GM18508 (cell line): ENCODE results near the gene CUL3.
"Not testable (repeated sequence)": the region's sequence is repeated elsewhere in the genome, so short reads cannot be mapped to it uniquely, and the experiment has no call there.

Experiments used
- ATAC-seq: cut with Tn5 transposase; IDR thresholded peaks from one replicate; pipeline ENCODE4 v1.9.1; 2021; ENCODE audit warnings: moderate number of reproducible peaks; ENCODE audit not compliant: insufficient read depth, unreplicated experiment

CUL3 gene

DNA sequence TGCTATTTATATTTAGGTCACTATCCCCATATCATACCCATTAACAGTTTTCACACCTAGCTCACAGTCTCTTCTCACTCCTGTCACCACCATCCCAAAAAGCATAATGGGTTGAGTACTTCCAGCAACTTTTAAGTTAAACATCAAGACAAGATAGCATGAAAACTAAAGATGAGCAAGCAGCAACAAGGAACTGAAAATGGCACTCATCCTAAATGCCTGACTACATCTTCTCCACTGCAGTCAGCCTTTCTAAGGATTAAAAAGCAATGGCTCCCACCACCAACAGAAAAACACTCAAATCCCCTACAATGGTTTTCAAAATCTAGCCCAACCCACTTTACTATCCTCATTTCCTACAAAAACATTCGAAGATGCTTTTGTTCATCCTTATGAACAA lies 38.2 kb downstream of the CUL3 start:
- ATAC-seq = no peak

DNA sequence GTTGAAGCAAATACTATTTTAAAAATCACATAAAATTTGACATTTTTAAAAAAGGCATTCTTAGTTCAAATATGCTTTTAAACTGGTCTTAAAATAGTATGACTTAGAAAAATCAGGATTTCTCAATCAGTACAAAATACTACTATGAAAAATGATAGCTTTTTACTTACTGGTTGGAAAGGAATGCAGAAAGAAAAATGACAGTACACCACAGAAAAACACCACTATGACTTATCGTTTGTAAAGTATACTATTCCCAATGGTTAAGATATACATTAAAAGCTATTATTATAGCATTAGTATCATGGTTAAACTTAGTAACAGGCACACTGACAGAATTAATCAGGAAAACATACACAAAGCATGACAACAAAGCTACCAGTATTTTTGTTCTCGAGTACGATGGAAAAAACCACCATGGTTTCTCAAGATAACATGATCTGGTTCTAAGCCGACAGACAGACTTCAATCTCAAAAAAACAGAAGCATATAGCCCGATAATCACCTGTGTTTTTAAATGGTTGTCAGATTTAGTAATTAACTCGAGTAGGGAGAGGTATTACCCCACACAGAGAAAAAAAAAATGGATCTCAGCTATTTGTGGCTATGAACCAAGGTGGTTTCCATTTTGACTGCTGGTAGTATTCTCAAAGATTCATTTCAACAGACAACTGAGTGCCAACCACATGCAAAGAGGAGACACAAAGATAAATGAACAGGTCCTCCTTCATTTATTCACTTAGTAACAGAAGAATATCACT lies 39.1 kb downstream of the CUL3 start:
- no peak for ATAC-seq

DNA sequence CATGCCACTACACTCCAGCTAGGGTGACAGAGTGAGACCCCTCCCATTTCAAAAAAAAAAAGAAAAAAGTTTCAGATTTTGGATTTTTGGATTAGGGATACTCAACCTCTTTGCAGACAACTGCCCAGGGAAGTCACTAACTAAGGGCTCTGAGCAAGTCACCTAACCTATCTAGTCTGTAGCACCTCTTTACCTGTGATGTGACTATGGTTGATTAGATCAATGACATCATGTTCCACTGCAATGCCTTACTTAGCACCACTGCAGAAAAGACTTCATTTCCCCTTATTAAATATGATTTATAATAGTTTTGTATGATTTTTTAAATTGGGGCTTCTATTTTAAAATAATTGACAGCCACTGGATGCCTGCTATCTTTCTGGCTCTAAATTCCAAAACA lies 41.2 kb downstream of the CUL3 start:
- no peak for ATAC-seq

DNA sequence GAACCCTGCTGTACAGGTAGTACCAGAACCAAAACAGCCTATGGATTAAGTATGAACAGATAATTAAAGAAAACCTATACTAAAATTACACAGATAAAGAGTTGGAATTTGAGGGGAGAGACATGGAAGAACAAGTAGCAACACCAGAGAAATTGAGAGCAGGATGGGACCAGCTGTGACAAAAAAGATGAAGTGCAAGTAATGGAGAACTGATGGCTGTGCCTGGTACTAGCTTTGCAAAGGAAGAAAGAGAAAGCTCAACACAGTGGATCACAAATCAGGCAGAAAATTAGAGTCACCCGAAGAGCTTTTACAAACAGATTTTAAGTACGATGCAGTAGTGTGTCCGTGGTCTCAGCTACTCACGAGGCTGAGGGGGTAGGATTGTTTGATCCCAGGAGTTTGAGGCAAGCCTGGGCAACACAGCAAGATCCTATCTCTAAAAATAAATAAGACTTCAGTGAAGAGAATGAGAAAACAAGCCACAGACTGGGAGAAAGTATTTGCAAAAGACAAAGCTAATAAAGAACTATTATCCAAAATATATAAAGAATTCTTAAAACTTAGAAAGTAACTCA lies 46.5 kb downstream of the CUL3 start:
- no peak for ATAC-seq

DNA sequence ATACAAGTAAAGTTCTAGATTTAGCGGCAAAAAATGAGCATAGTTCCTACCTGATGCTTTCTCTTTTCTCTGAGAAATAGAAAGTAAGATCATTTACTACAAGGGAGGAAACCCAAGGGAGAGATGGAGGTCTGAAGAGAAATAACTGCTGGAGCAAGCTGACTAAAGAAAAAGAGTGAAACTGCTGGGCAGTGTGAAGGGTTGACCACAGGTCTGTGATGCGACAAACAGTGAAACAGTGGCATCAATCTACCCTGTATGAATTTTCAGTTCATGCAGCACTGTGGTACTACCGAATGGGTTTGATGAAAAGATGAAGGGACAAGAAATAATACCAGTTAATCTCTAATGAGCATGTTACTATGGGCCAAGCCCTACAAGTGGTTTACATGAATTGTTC lies 52.2 kb downstream of the CUL3 start:
- no peak for ATAC-seq

DNA sequence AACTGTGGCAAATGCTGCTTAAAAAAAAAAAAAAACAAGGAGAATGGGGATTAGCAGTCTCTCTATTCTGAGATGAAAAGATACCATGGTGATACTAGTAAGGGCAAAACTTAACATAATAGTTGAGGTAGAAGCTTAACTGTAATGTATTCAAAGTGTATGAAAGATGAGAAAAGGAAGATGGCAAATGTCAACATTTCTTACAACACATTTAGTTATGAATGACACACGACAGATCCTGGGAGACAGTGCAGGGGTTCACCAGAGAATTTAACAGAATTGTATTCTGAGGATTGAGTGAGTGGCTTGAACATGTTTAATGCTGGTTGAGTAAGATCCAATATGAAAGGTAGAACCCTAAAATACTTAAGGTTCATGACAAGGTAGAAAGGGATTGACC lies 52.7 kb downstream of the CUL3 start:
- no peak for ATAC-seq

DNA sequence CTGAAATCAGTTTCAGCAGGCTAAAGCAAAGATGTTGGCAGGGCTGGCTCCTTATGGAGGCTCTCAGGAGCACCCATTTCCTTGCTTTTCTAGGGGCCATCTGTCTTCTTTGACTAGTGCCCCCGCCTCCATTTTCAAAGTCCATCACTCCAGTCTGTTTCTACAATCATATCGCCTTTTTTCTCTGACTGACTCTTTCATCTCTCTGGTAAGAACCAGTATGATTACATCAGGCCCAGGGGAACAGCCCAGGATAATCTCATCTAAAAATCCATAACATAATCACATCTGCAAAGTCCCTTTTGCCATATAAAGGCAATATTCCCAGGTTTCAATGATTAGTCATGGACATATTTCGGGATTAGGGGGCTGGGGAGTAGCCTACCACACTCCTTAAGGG lies 57.0 kb downstream of the CUL3 start:
- no peak for ATAC-seq

DNA sequence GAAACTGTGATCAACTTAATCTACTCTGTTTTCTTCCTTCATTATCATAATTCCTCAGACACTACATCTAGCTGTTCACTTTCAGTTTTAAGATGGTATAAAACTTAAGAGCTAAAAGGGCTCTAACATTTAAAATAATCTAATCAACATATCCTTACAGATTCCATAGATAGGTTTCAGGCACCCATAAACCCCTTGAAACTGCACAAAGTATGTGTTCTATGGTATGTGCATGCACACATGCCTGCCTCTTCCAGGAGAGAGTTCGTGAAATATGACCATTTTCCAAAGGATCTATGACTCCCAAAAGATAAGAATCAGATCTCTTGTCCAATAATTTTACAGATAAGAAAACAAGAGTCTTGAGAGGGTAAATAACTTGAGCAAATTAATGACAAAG lies 59.4 kb downstream of the CUL3 start:
- ATAC-seq = no peak

DNA sequence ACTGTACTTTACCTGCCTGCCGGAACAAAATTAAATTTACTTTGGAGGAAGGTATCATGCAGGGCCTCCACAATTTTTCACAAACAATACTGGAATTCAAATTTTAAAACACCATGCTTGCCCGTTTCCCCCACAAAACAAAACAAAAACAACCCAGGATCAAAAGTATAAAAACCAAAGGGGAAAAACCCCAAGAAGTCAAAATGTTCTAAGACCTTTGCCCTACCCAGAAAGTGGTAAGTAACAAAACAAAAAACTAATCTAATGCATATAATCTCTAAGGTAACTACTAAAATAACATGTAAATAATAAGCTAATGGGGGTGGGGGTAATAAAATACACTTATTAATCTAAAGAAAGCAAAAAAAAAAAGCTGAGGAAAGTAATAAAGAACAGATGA lies 60.5 kb downstream of the CUL3 start:
- no peak for ATAC-seq

DNA sequence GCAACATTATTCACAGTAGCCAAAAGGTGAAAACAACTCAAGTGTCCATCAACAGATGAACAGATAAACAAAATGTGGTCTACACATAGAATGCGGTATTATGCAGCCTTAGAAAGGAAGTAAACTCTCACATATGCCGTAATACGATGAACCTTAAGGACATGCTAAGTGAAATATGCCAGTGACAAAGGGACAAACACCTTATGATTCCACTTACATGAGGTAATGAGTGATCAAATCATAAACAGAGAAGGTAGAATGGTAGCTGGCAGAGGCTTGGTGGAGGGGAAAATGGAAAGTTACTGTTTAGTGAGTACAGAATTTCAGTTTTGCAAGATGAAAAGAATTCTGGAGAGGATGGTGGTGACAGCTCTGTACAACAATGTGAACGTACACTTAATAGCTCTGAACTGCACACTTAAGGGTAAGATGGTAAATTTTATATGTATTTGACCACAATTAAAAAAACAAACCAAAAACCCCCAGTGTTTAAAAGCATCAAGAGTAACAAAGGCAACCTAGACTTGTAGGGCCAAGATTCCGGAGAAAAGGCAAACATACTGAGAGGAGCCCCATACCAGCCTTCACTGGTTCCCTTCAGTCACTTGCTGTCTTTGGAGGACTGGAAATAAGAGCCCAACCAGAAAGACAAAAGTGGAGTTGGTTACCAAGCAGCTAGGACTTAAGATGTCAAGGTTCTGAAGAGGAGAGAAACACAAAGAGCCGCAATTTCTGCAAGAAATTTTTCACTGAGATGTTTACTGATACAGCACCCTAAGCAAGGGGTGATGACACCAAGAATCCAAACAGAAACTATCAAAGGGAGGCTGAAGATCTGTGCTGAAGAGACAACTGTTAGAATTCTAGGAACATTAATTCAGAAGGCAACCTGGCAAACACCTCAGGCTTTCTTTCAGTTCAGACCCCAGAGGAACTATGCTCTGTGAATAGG lies 61.3 kb downstream of the CUL3 start:
- ATAC-seq = peak; percentile 26

DNA sequence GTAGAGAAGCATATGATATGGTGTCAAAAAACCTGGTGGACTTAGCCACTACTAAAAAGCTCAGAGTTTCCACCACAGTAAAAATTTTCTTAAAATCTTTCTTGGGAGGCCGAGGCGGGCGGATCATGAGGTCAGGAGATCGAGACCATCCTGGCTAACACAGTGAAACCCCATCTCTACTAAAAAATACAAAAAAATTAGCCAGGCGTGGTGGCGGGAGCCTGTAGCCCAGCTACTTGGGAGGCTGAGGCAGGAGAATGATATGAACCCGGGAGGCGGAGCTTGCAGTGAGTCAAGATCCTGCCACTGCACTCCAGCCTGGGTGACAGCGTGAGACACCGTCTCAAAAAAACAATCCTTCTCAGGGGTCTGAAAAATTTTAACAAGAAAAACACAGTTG lies 62.7 kb downstream of the CUL3 start:
- not testable (repeated sequence) for ATAC-seq

DNA sequence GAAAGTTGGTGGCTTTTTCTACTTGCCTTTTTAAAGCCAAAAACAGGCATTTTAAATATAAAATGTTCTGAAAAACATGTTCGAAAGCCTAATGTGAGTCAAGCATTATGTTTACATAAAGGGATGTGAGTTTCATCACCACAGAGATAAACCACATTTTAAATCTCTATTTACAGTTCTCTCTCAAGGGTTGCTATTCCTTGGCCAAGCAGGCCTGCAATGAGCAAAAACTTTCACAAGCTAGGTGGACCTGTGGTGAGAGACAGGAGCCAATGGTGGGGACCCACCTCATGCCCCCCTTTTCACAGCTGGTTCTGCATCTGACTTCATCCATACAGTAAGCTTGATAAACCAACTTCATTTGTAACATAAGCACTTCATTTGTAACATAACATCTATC lies 65.1 kb downstream of the CUL3 start:
- peak; percentile 66 for ATAC-seq

DNA sequence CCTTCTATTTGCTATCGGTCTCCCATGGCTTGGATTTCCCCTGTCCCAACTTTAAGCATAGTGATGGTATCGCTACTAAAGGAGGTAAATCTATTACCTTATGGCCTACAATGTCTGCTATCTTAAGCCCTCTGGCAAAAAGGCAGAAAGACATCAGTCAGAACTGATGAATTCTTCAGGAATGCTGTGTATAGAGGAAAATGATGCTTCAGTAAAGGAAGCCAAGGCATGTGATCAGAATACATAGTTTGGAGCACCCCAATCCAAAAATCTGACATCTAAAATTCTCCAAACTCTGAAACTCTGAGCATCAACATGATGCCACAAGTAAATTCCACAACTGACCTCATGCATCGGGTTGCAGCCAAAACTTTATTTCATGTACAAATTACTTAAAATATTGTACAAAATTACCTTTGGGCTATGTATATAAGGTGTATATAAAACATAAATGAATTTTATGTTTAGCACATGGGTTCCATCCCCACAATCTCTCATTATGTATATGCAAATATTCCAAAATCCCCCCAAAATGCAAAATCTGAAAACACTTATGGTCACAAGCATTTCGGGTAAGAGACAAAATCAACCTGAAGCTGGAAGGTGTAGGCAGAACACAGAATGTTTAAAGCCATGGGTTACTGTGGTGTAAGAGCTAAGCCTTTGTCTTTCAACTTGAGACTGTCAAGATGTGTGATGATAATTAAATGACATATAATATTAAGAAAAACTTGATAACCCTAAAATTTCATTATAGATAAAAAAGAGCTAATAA lies 66.2 kb downstream of the CUL3 start:
- no peak for ATAC-seq

DNA sequence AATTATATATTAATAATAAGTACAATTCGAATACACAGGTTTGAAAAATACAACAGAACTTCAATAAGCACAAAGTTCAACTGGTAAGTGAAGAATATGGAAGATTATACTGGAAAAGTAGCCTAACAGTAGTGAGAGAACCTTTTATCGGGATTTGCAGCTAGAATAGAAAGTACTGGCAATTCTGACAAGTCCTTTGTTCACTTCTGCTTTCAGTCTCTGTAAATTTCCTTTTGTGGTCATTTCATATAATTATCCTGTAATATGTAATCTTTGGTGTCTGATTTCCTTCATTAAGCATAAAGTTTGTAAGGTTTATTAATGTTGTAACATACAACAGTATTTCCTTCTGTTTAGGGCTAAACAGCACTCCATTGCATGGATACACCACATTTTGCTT lies 67.2 kb downstream of the CUL3 start:
- ATAC-seq = no peak

DNA sequence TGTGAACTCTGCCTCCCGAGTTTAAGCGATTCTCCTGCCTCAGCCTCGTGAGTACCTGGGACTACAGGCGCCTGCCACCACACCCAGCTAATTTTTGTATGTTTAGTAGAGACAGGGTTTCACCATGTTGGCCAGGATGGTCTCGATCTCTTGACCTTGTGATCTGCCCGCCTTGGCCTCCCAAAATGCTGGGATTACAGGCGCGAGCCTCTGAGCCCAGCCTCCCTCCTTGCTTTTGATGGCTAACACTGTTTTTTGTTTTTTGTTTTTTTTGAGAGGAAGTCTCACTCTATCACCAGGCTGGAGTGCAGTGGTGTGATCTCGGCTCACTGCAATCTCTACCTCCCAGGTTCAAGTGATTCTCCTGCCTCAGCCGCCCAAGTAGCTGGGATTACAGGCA lies 68.8 kb downstream of the CUL3 start:
- ATAC-seq = not testable (repeated sequence)

DNA sequence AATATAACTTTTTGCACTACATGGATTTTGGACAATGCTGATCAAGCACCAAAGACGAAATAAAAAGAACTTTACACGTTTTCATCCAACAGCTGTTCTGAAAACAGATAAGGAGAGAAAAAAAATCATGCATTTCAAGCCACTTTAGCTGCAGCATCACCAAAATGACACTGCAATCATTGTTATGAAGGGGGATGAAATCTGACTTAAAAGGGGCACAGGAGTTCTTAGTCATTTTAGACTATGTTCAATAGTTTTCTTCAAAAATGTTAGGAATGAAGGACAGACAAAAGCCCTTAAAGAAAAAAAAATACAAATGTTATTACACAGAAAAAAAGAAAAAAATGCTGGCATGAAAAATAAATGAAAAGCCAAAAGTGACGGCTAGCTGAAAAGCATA lies 71.2 kb downstream of the CUL3 start:
- no peak for ATAC-seq

DNA sequence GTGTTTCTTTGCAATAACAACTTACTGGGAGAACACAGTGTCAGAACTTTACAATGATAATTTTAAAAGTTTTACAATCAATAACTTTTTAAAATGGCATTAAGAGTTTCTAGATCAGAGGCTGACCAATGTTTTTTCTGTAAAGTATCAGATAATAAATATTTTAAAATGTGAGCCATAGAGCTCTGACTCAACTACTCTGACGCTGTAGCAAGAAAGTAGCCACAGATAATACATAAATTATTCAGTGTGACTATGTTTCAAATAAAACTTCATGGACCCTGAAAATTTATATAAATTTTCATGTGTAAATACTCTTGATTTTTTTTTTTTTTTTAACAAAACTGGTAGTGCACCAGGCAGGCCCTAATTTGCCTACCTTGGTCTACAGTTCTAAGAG lies 77.4 kb downstream of the CUL3 start:
- no peak for ATAC-seq

DNA sequence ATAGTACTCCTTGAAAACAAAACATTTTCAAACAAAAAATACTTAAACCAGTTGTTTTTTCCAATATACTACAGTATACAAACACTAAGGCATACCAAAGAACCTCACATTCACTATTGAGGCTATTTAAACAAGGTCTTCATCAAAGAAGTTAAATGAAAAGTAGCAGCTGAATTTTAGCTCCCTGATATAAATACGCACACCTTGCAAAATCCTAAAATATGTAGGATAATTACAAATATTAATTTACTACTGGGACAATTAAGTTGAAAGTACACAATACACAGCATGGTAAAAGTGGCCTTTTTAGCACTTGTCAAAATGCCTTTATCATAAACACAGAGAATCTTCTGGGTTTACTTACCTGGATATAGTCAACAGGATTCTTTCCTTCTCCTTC lies 78.7 kb downstream of the CUL3 start:
- no peak for ATAC-seq

DNA sequence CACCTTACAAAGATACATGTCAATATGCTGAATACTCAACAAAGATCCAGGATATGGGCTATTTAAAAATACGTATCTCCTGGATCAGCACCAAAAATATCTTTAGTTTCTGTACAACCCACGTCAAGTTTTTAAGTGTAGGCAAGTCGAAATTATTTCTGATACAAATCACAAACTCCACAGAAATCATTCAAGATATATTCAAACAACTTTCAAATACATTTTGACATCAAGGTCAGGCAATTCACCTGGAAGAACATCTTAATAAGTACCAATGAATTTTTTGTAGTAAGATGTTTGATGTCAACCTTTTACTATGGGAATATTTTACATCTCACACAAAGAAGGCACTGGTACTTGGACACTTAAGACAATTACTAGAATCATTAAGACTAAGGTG lies 86.2 kb downstream of the CUL3 start:
- ATAC-seq = no peak

DNA sequence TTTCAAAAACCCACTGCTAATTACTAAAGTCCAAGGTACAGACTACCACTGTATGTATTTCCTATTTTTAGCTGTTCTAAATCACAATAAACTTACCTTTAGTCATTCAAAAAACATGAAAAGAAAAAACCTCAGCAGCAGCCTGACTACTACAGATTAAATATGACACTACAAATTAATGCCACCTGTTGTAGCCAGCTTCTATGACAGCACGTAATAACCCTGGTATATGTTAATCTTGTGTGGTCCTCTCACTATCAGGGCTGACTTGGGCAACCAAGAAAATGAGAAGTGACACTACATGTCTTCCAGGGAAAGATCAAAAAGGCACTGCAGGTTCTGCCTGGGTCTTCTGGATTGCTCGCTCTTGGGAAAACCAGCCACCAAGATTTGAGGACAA lies 92.6 kb downstream of the CUL3 start:
- no peak for ATAC-seq

DNA sequence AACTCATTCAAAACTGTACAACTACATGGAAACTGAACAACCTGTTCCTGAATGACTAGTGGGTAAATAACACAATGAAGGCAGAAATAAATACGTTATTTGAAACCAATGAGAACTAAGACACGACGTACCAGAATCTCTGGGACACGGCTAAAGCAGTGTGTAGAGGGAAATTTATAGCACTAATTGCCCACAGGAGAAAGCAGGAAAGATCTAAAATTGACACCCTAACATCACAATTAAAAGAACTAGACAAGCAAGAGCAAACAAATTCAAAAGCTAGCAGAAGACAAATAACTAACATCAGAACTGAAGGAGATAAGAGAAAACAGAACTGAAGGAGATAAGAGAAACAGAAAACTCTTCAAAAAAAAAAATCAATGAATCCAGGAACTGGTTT lies 97.2 kb downstream of the CUL3 start:
- not testable (repeated sequence) for ATAC-seq
